Measurements from ENCODE around the gene COL11A1. TPM values are rescaled to one million over a fixed set of nuclear protein-coding genes. Genes with fewer than 3 reads are reported as not detected.

The COL11A1 gene
- total RNA-seq, 1 donor from 2014 or later, result not detected

- ATAC-seq, result no peak
Observed at GRCh38 chr1:102897557-102897956, 210.8 kb downstream of the COL11A1 start.

- no peak for ATAC-seq
Observed at GRCh38 chr1:102896771-102897170, 211.6 kb downstream of the COL11A1 start.

- ATAC-seq, result no peak
Observed at GRCh38 chr1:102896286-102896685, 212.0 kb downstream of the COL11A1 start.

- ATAC-seq, result no peak
Observed at GRCh38 chr1:102891868-102892625, 216.3 kb downstream of the COL11A1 start.

- ATAC-seq, result no peak
Observed at GRCh38 chr1:102886638-102887037, 221.7 kb downstream of the COL11A1 start.

- no peak for ATAC-seq
Observed at GRCh38 chr1:102884238-102884637, 224.1 kb downstream of the COL11A1 start.

GRCh38 chr1:102879439-102879993 is 228.8 kb downstream of the COL11A1 start:
- ATAC-seq, result no peak

GRCh38 chr1:102875756-102876155 is 232.6 kb downstream of the COL11A1 start:
- ATAC-seq, result no peak

- no peak for ATAC-seq
Observed at GRCh38 chr1:102872526-102872925, 235.8 kb downstream of the COL11A1 start.

- no peak for ATAC-seq
Observed at GRCh38 chr1:102872097-102872496, 236.2 kb downstream of the COL11A1 start.

GRCh38 chr1:102863704-102864103 is 244.6 kb downstream of the COL11A1 start:
- no peak for ATAC-seq

GRCh38 chr1:102861247-102861646 is 247.1 kb downstream of the COL11A1 start:
- no peak for ATAC-seq

GRCh38 chr1:102858695-102859094 is 249.6 kb downstream of the COL11A1 start:
- no peak for ATAC-seq

- no peak for ATAC-seq
Observed at GRCh38 chr1:102857251-102857650, 251.1 kb downstream of the COL11A1 start.

GRCh38 chr1:102853701-102854187 is 254.6 kb downstream of the COL11A1 start:
- peak; percentile 26 for ATAC-seq

- no peak for ATAC-seq
Observed at GRCh38 chr1:102853136-102853535, 255.2 kb downstream of the COL11A1 start.

GRCh38 chr1:102852613-102853012 is 255.7 kb downstream of the COL11A1 start:
- no peak for ATAC-seq

GRCh38 chr1:102851616-102852015 is 256.7 kb downstream of the COL11A1 start:
- ATAC-seq, result no peak

- ATAC-seq, result no peak
Observed at GRCh38 chr1:102842606-102843005, 265.7 kb downstream of the COL11A1 start.

GRCh38 chr1:102840741-102841140 is 267.6 kb downstream of the COL11A1 start:
- no peak for ATAC-seq

- ATAC-seq, result no peak
Observed at GRCh38 chr1:102838016-102838415, 270.3 kb downstream of the COL11A1 start.

- ATAC-seq, result no peak
Observed at GRCh38 chr1:102837551-102837950, 270.8 kb downstream of the COL11A1 start.

GRCh38 chr1:102836991-102837390 is 271.3 kb downstream of the COL11A1 start:
- no peak for ATAC-seq

GRCh38 chr1:102834688-102835320 is 273.5 kb downstream of the COL11A1 start:
- no peak for ATAC-seq
